Spleen (tissue), 7 donors: ENCODE data around the gene MAL.

Source experiments
- CTCF ChIP-seq, 11 experiments: fragments of 200-600 bp in 7 of 11; fragments of 450-650 bp in 4 of 11; sonication (generic) in 4 of 11; IDR thresholded peaks in 8 of 11; conservative IDR thresholded peaks in 3 of 11; 1 replicate in 7 of 11; 2 replicates in 4 of 11; pipeline versions ENCODE4 v1.4.0 to v1.8.0; 2016 to 2021; ENCODE audit warnings: antibody characterized with exemption in 11 of 11, inconsistent platforms in 4 of 11, mild to moderate bottlenecking in 1 of 11
- POLR2A ChIP-seq, 3 donors: fragments of 450-650 bp; IDR thresholded peaks; one replicate each; pipeline ENCODE4 v1.5.1; 2017; ENCODE audit warnings: antibody characterized with exemption in 3 of 3, mild to moderate bottlenecking in 1 of 3
- POLR2AphosphoS5 ChIP-seq, 3 donors: sonication (generic); formaldehyde crosslinking; IDR thresholded peaks; one replicate each; pipeline ENCODE4 v1.5.1; 2017; ENCODE audit warnings: antibody characterized with exemption in 3 of 3
- donor health status: DM: no; HTN: no; CAD: no; lungs with moderate emphysema.
- donor health status: DM: no; HTN: no; CAD: no.
- donor health status: DM: no; HTN: no; CAD: no.

DNA sequence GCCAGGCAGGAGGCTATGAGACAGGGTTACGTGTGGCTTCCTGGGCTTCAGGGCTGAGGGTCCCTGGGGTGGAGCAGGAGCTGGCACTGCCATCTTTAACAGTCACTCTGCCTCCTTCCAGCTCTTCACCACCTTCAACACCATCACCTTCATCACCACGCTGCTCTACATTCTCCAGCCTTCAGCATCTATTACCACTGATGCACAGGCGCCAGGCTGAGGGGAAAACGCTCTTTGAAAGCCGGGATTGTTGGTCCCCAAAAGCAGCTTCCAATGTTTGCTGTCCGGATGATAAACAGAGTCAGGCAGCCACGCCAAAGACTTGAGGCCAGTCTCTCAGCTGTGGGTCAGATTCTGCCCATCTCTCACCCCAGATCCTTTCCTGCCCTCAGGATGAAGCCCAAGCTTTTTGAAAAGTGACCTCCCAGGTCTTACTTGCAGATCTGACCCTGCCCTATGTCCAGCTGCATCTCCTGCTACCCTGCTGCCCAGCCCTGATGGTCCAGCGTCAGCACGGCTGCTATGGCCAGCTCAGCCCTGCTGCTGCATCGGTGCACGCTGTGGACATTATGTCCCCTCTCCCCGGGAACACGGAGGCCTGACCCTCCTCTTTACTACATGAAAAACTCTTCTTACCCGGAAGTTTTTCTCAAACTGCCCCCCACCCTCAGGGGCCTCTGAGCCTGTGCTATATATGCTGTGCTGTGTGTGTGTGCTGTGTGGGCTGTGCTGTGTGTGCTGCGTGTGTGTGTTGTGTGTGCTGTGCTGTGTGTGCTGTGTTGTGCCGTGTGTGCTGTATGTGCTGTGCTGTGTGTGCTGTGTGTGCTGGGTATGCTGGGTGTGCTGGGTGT, 31.2 kb upstream of the MAL start:
- no peak for TF ChIP-seq CTCF (IDR thresholded peaks at IDR 0.05 in 8 of 11, conservative IDR thresholded peaks at IDR 0.05 in 3 of 11)
- TF ChIP-seq POLR2AphosphoS5 (IDR thresholded peaks at IDR 0.05): no peak
- no peak for TF ChIP-seq POLR2A (IDR thresholded peaks at IDR 0.05)
